Neural cell (in vitro differentiated cells): ENCODE data around the gene LGALS14. TPM values are rescaled to one million over a fixed set of nuclear protein-coding genes. Genes with fewer than 3 reads are reported as not detected.
"Not testable (repeated sequence)": the region's sequence is repeated elsewhere in the genome, so short reads cannot be mapped to it uniquely, and the experiment has no call there.

Source experiments
- H2AFZ ChIP-seq: fragments of 200-600, 300-800 bp; sonication (generic), shearing (Covaris generic); 2 replicates; pipeline ENCODE4 v1.6.0; 2014; ENCODE audit warnings: low read depth, mild to moderate bottlenecking, antibody characterized with exemption, low read length, moderate library complexity
- H3F3A ChIP-seq: fragments of 200-600 bp; shearing (Covaris generic); 2 replicates; pipeline ENCODE4 v1.6.1; 2016; ENCODE audit warnings: mild to moderate bottlenecking, moderate library complexity, mixed read lengths, antibody characterized with exemption, low read length; ENCODE audit not compliant: insufficient read depth, poor library complexity, severe bottlenecking
- H3K27ac ChIP-seq: fragments of 200-600, 300-800 bp; sonication (generic), shearing (Covaris generic); 2 replicates; pipeline ENCODE4 v1.5.1; 2014; ENCODE audit warnings: mild to moderate bottlenecking, low read length, moderate library complexity
- H3K27me3 ChIP-seq: fragments of 300-800, 200-600 bp; sonication (generic), shearing (Covaris generic); 2 replicates; pipeline ENCODE4 v1.6.0; 2014; ENCODE audit warnings: mild to moderate bottlenecking, low read depth, low read length, moderate library complexity; ENCODE audit not compliant: insufficient read depth
- H3K36me3 ChIP-seq: fragments of 300-800, 200-600 bp; sonication (generic), shearing (Covaris generic); 2 replicates; pipeline ENCODE4 v1.5.1; 2014; ENCODE audit warnings: mild to moderate bottlenecking, antibody characterized with exemption, low read length, moderate library complexity; ENCODE audit not compliant: insufficient read depth
- H3K4me2 ChIP-seq: fragments of 300-800, 200-600 bp; sonication (generic), shearing (Covaris generic); 2 replicates; pipeline ENCODE4 v1.6.0; 2014; ENCODE audit warnings: mild to moderate bottlenecking, low read length
- H3K4me3 ChIP-seq: fragments of 300-800, 200-600 bp; sonication (generic), shearing (Covaris generic); 2 replicates; pipeline ENCODE4 v1.5.1; 2014; ENCODE audit warnings: mild to moderate bottlenecking, low read length, moderate library complexity
- H3K79me2 ChIP-seq: fragments of 200-600 bp; shearing (Covaris generic); replicated peaks from 2 replicates; pipeline ENCODE4 v1.6.0; 2014; ENCODE audit warnings: mild to moderate bottlenecking, low read length, moderate library complexity; ENCODE audit not compliant: insufficient read depth
- H3K9ac ChIP-seq: fragments of 300-800, 200-600 bp; sonication (generic), shearing (Covaris generic); 2 replicates; pipeline ENCODE4 v1.6.1; 2016; ENCODE audit warnings: mild to moderate bottlenecking, low read length, mixed read lengths
- H3K9me2 ChIP-seq: fragments of 200-600 bp; shearing (Covaris generic); 2 replicates; pipeline ENCODE4 v1.6.1; 2016; ENCODE audit warnings: mild to moderate bottlenecking, low read length, mixed read lengths; ENCODE audit not compliant: insufficient read depth
- H3K9me3 ChIP-seq: fragments of 200-600, 300-800 bp; sonication (generic), shearing (Covaris generic); 2 replicates; pipeline ENCODE4 v1.6.1; 2016; ENCODE audit warnings: mild to moderate bottlenecking, mixed run types, low read length, moderate library complexity, mixed read lengths
- H4K20me1 ChIP-seq: fragments of 200-600 bp; shearing (Covaris generic); 2 replicates; pipeline ENCODE4 v1.6.1; 2016; ENCODE audit warnings: mild to moderate bottlenecking, mixed run types; ENCODE audit not compliant: insufficient read depth
- CTCF ChIP-seq: fragments of 450-650 bp; IDR thresholded peaks from 2 replicates; pipeline ENCODE4 v1.5.1; 2014; ENCODE audit warnings: antibody characterized with exemption, mild to moderate bottlenecking, moderate library complexity; ENCODE audit not compliant: poor library complexity, severe bottlenecking
- EP300 ChIP-seq: fragments of 450-650 bp; conservative IDR thresholded peaks from 2 replicates; pipeline ENCODE4 v1.6.1; 2014; ENCODE audit warnings: antibody characterized with exemption, mild to moderate bottlenecking, moderate library complexity; ENCODE audit not compliant: poor library complexity, severe bottlenecking
- EZH2 ChIP-seq: fragments of 200-600, 300-800 bp; shearing (Covaris generic), sonication (generic); IDR thresholded peaks from 2 replicates; pipeline ENCODE4 v1.6.1; 2014; ENCODE audit warnings: antibody characterized with exemption, low read length, borderline replicate concordance, mild to moderate bottlenecking; ENCODE audit not compliant: insufficient read depth, poor library complexity, severe bottlenecking
- MXI1 ChIP-seq: fragments of 450-650 bp; conservative IDR thresholded peaks from 2 replicates; pipeline ENCODE4 v1.6.1; 2014; ENCODE audit warnings: antibody characterized with exemption, mild to moderate bottlenecking; ENCODE audit not compliant: poor library complexity, severe bottlenecking
- POLR2AphosphoS5 ChIP-seq: IDR thresholded peaks from 2 replicates; pipeline ENCODE4 v1.6.1; 2012
- RAD21 ChIP-seq: fragments of 450-650 bp; conservative IDR thresholded peaks from 2 replicates; pipeline ENCODE4 v1.6.1; 2014; ENCODE audit warnings: antibody characterized with exemption, mild to moderate bottlenecking, moderate library complexity
- REST ChIP-seq: IDR thresholded peaks from 2 replicates; pipeline ENCODE4 v1.6.1; 2012; ENCODE audit warnings: borderline replicate concordance
- SMC3 ChIP-seq: fragments of 450-650 bp; conservative IDR thresholded peaks from 2 replicates; pipeline ENCODE4 v1.6.1; 2014; ENCODE audit warnings: antibody characterized with exemption, mild to moderate bottlenecking, moderate library complexity; ENCODE audit not compliant: poor library complexity
- TAF1 ChIP-seq: IDR thresholded peaks from 2 replicates; pipeline ENCODE4 v1.6.1; 2012; ENCODE audit warnings: low read depth
- polyA plus RNA-seq: library from polyadenylated mRNA; depleted of rRNA; stranded (reverse); fragments of >200 nt; gene quantifications from 2 replicates; pipeline ENCODE4 v1.2.3, GENCODE V29; 2014

Gene LGALS14
- polyA plus RNA-seq, 1 donor from 2014 or later: 0.53 TPM

- H3K79me2 ChIP-seq, H3K9me3 ChIP-seq, H3K27me3 ChIP-seq, H3K36me3 ChIP-seq, H4K20me1 ChIP-seq, H3F3A ChIP-seq, H3K9ac ChIP-seq, H3K9me2 ChIP-seq, H3K4me2 ChIP-seq, H3K4me3 ChIP-seq, H2AFZ ChIP-seq, H3K27ac ChIP-seq: not testable (repeated sequence)
Measured at GRCh38 chr19:39720144-39720543, 15.9 kb downstream of the LGALS14 start.

GRCh38 chr19:39725995-39726394 is 21.7 kb downstream of the LGALS14 start:
- Histone ChIP-seq H3K27ac (no peak overlapping the region), H3K4me2 (no peak overlapping the region), H3K79me2 (no peaks in the 10 kb centered on the region), H3K9me3 (no peaks in the 10 kb centered on the region), H3K9me2 (no peaks in the 10 kb centered on the region), H3K36me3 (no peaks in the 10 kb centered on the region), H3K9ac (no peak overlapping the region), H3K27me3 (no peaks in the 10 kb centered on the region), H3K4me3 (no peak overlapping the region), H4K20me1 (no peaks in the 10 kb centered on the region), H2AFZ (no peak overlapping the region), H3F3A (no peaks in the 10 kb centered on the region)
- TF ChIP-seq EZH2 (no peak), EP300 (no peak), SMC3 (no peak), MXI1 (no peak), CTCF (no peak), POLR2AphosphoS5 (no peak), REST (no peak), TAF1 (no peak), RAD21 (no peak)

GRCh38 chr19:39727070-39727800 is 23.0 kb downstream of the LGALS14 start:
- Histone ChIP-seq H3K36me3 (no peaks in the 10 kb centered on the region), H3K4me2 (no peak overlapping the region), H3K27me3 (no peaks in the 10 kb centered on the region), H2AFZ (no peak overlapping the region), H3K9me2 (no peaks in the 10 kb centered on the region), H3K9me3 (no peaks in the 10 kb centered on the region), H3K9ac (no peak overlapping the region), H3K79me2 (no peaks in the 10 kb centered on the region), H3F3A (no peaks in the 10 kb centered on the region), H3K4me3 (no peak overlapping the region), H3K27ac (no peak overlapping the region), H4K20me1 (no peaks in the 10 kb centered on the region)
- TF ChIP-seq EZH2 (no peak), CTCF (no peak), POLR2AphosphoS5 (no peak), REST (no peak), MXI1 (no peak), SMC3 (no peak), TAF1 (no peak), EP300 (no peak), RAD21 (no peak)
